Stomach (tissue), 9 donors: Measurements from ENCODE around the gene KRTAP4-11. TPM values are rescaled to one million over a fixed set of nuclear protein-coding genes. Genes with fewer than 3 reads are reported as not detected.
A peak's percentile ranks its signal among the peaks of the same experiment; 100 is the strongest.

Experiments
- DNase-seq, 2 donors: peaks; one replicate each; pipeline versions ENCODE4 v3.0.0 to v3.0.0-alpha.2; 2013 to 2019
- H3K27ac ChIP-seq, 5 donors: fragments of 200-600 bp in 4 of 5; sonication (generic) in 4 of 5; one replicate each; pipeline ENCODE4 v1.5.1; 2013 to 2019; ENCODE audit warnings: mild to moderate bottlenecking in 1 of 5, moderate library complexity in 1 of 5
- H3K27me3 ChIP-seq, 3 donors: fragments of 200-600 bp; sonication (generic); one replicate each; pipeline ENCODE4 v1.5.1; 2017 to 2019; ENCODE audit warnings: mixed run types in 1 of 3
- H3K36me3 ChIP-seq, 4 donors: fragments of 200-600 bp; sonication (generic); 1 replicate in 3 of 4; 2 replicates in 1 of 4; pipeline ENCODE4 v1.5.1; 2016 to 2019
- H3K4me1 ChIP-seq, 4 donors: fragments of 200-600 bp; sonication (generic); one replicate each; pipeline ENCODE4 v1.5.1; 2016 to 2019
- H3K4me3 ChIP-seq, 4 donors: fragments of 200-600 bp; sonication (generic) in 3 of 4; one replicate each; pipeline ENCODE4 v1.5.1; 2016 to 2019; ENCODE audit warnings: mild to moderate bottlenecking in 1 of 4
- H3K9me3 ChIP-seq, 4 donors: fragments of 200-600 bp; sonication (generic); one replicate each; pipeline ENCODE4 v1.5.1; 2016 to 2019
- CTCF ChIP-seq, 7 experiments: fragments of 450-650 bp in 4 of 7; fragments of 200-600 bp in 3 of 7; sonication (generic) in 3 of 7; IDR thresholded peaks; one replicate each; pipeline ENCODE4 v1.5.1; 2016 to 2019; ENCODE audit warnings: antibody characterized with exemption in 7 of 7, control low read depth in 2 of 7, mild to moderate bottlenecking in 1 of 7
- EP300 ChIP-seq: sonication (generic); formaldehyde crosslinking; IDR thresholded peaks from one replicate; pipeline ENCODE4 v1.6.1; 2017; ENCODE audit warnings: antibody characterized with exemption
- POLR2A ChIP-seq, 4 donors: fragments of 450-650 bp; IDR thresholded peaks; one replicate each; pipeline ENCODE4 v1.6.1; 2016; ENCODE audit warnings: antibody characterized with exemption in 4 of 4, control low read depth in 2 of 4, mild to moderate bottlenecking in 1 of 4, moderate library complexity in 1 of 4
- POLR2AphosphoS5 ChIP-seq, 3 donors: sonication (generic); formaldehyde crosslinking; IDR thresholded peaks; one replicate each; pipeline ENCODE4 v1.6.1; 2016; ENCODE audit warnings: antibody characterized with exemption in 3 of 3
- whole genome bisulfite sequencing, 5 donors: extraction: QIAGEN DNeasy Blood & Tissue Kit in 3 of 5; methylation state at CpG; one replicate each; pipeline versions ENCODE4 v1.1.5 to v1.1.7; 2013 to 2018; 5-methylcytosine and 5-hydroxymethylcytosine counted together
- intact Hi-C: fragments of 100-400 bp; cut with DNase I; formaldehyde crosslinking; loops from one replicate; pipeline ENCODE4 v1.15.1; 2023; ENCODE audit warnings: low total_unique reads
- polyA plus RNA-seq, 3 donors: library from polyadenylated mRNA; stranded (reverse); fragments of 200-250 nt; gene quantifications; one replicate each; pipeline ENCODE4 v1.2.3, GENCODE V29; 2013
- total RNA-seq, 5 donors: library from RNA; depleted of rRNA; stranded (reverse); fragments of >200 nt; gene quantifications; one replicate each; pipeline versions ENCODE4 v1.1.0 to v1.2.3, GENCODE V29; 2014 to 2016
- donor health status: healthy with polysubstance abuse.
- donor health status: Bipolar disorder and iron deficiency.
- donor health status: healthy.

Gene KRTAP4-11
- total and polyA plus RNA-seq, 8 donors, result not detected

- no peak for TF ChIP-seq POLR2A (IDR thresholded peaks at IDR 0.05)
- DNase-seq, result no peak
- intact Hi-C loops, result no loop called here
- peaks cover 0 to 10% (median 0%) of the 10 kb centered on the region in 3 donors for H3K27me3 ChIP-seq
- H3K4me3 ChIP-seq, result no peak overlapping the region
- H3K27ac ChIP-seq, result no peak overlapping the region
- no peaks in the 10 kb centered on the region for H3K9me3 ChIP-seq
- H3K4me1 ChIP-seq, result no peaks in the 10 kb centered on the region
- H3K36me3 ChIP-seq, result no peaks in the 10 kb centered on the region
- 85 to 98% (median 91%) methylated on average over 2 of the region's 2 CpGs for WGBS, 5 donors
These were observed 44.5 kb downstream of the KRTAP4-11 start for GRCh38 chr17:41073676-41074075.

- Histone ChIP-seq H3K4me1 (no peaks in the 10 kb centered on the region), H3K9me3 (no peaks in the 10 kb centered on the region), H3K27me3 (peaks cover 0 to 10% (median 0%) of the 10 kb centered on the region in 3 donors), H3K36me3 (no peaks in the 10 kb centered on the region), H3K27ac (no peak overlapping the region), H3K4me3 (no peak overlapping the region)
- 83 to 95% (median 89%) methylated on average over 4 to 5 of the region's 5 CpGs for WGBS, 5 donors
- intact Hi-C loops, result no loop called here
- DNase-seq, result peak in 1 of 2 donors; percentile 10
- TF ChIP-seq CTCF (IDR thresholded peaks at IDR 0.05) (no peak), EP300 (no peak), POLR2A (IDR thresholded peaks at IDR 0.05) (no peak), POLR2AphosphoS5 (IDR thresholded peaks at IDR 0.05) (no peak)
These were observed 46.4 kb downstream of the KRTAP4-11 start for GRCh38 chr17:41071606-41072360.

- Histone ChIP-seq H3K36me3 (no peaks in the 10 kb centered on the region), H3K9me3 (no peaks in the 10 kb centered on the region), H3K27me3 (no peaks in the 10 kb centered on the region), H3K4me1 (no peaks in the 10 kb centered on the region), H3K4me3 (no peak overlapping the region), H3K27ac (no peak overlapping the region)
- no peak for TF ChIP-seq POLR2A (IDR thresholded peaks at IDR 0.05)
- no peak for TF ChIP-seq POLR2AphosphoS5 (IDR thresholded peaks at IDR 0.05)
- no peak for TF ChIP-seq CTCF (IDR thresholded peaks at IDR 0.05)
- no peak for TF ChIP-seq EP300
- intact Hi-C loops, result no loop called here
- no peak for DNase-seq
- WGBS, 5 donors, result 77 to 85% (median 81%) methylated on average over 3 of the region's 3 CpGs
These were observed 49.1 kb downstream of the KRTAP4-11 start for GRCh38 chr17:41069031-41069430.

- no peak for TF ChIP-seq CTCF (IDR thresholded peaks at IDR 0.05)
- TF ChIP-seq POLR2AphosphoS5 (IDR thresholded peaks at IDR 0.05), result no peak
- no peak for TF ChIP-seq POLR2A (IDR thresholded peaks at IDR 0.05)
- Histone ChIP-seq H3K36me3 (no peaks in the 10 kb centered on the region), H3K9me3 (no peaks in the 10 kb centered on the region), H3K27me3 (no peaks in the 10 kb centered on the region), H3K4me3 (no peak overlapping the region), H3K4me1 (no peaks in the 10 kb centered on the region), H3K27ac (no peak overlapping the region)
- intact Hi-C loops, result no loop called here
- no peak for DNase-seq
These were observed 50.9 kb downstream of the KRTAP4-11 start for GRCh38 chr17:41067281-41067680.

Other genes with a start within 250 kb of the KRTAP4-11 start
Only the 30 nearest of the 38 such genes appear.
- not detected for gene KRT40, start 134.0 kb downstream of the KRTAP4-11 start, total RNA-seq
- gene KRT40, start 134.0 kb downstream of the KRTAP4-11 start, polyA plus RNA-seq, result under 1 TPM in 1 of 3 donors, not detected in 2; 0.10 TPM
- not detected for gene KRTAP3-3, start 124.2 kb downstream of the KRTAP4-11 start, total RNA-seq
- not detected for gene KRTAP3-3, start 124.2 kb downstream of the KRTAP4-11 start, polyA plus RNA-seq
- not detected for gene KRTAP3-2, start 118.5 kb downstream of the KRTAP4-11 start, total RNA-seq
- gene KRTAP3-2, start 118.5 kb downstream of the KRTAP4-11 start, polyA plus RNA-seq, result not detected
- not detected for gene KRTAP3-1, start 109.2 kb downstream of the KRTAP4-11 start, total RNA-seq
- gene KRTAP3-1, start 109.2 kb downstream of the KRTAP4-11 start, polyA plus RNA-seq, result not detected
- gene KRTAP1-5, start 91.2 kb downstream of the KRTAP4-11 start, total RNA-seq, result not detected
- gene KRTAP1-5, start 91.2 kb downstream of the KRTAP4-11 start, polyA plus RNA-seq, result not detected
- gene KRTAP1-4, start 88.2 kb downstream of the KRTAP4-11 start, total RNA-seq, result not detected
- not detected for gene KRTAP1-4, start 88.2 kb downstream of the KRTAP4-11 start, polyA plus RNA-seq
- not detected for gene KRTAP1-3, start 83.5 kb downstream of the KRTAP4-11 start, total RNA-seq
- not detected for gene KRTAP1-3, start 83.5 kb downstream of the KRTAP4-11 start, polyA plus RNA-seq
- not detected for gene KRTAP1-1, start 76.9 kb downstream of the KRTAP4-11 start, total RNA-seq
- gene KRTAP1-1, start 76.9 kb downstream of the KRTAP4-11 start, polyA plus RNA-seq, result not detected
- gene KRTAP2-1, start 71.1 kb downstream of the KRTAP4-11 start, total RNA-seq, result not detected
- not detected for gene KRTAP2-1, start 71.1 kb downstream of the KRTAP4-11 start, polyA plus RNA-seq
- not detected for gene KRTAP2-2, start 63.1 kb downstream of the KRTAP4-11 start, total RNA-seq
- not detected for gene KRTAP2-2, start 63.1 kb downstream of the KRTAP4-11 start, polyA plus RNA-seq
- not detected for gene KRTAP2-3, start 58.3 kb downstream of the KRTAP4-11 start, total RNA-seq
- not detected for gene KRTAP2-3, start 58.3 kb downstream of the KRTAP4-11 start, polyA plus RNA-seq
- not detected for gene KRTAP2-4, start 52.5 kb downstream of the KRTAP4-11 start, total RNA-seq
- gene KRTAP2-4, start 52.5 kb downstream of the KRTAP4-11 start, polyA plus RNA-seq, result not detected
- gene KRTAP4-7, start 34.2 kb downstream of the KRTAP4-11 start, total RNA-seq, result not detected
- not detected for gene KRTAP4-7, start 34.2 kb downstream of the KRTAP4-11 start, polyA plus RNA-seq
- gene KRTAP4-8, start 20.2 kb downstream of the KRTAP4-11 start, total RNA-seq, result not detected
- not detected for gene KRTAP4-8, start 20.2 kb downstream of the KRTAP4-11 start, polyA plus RNA-seq
- gene KRTAP4-16, start 16.2 kb downstream of the KRTAP4-11 start, total RNA-seq, result not detected
- not detected for gene KRTAP4-16, start 16.2 kb downstream of the KRTAP4-11 start, polyA plus RNA-seq
- gene KRTAP4-9, start 13.0 kb downstream of the KRTAP4-11 start, total RNA-seq, result not detected
- not detected for gene KRTAP4-9, start 13.0 kb downstream of the KRTAP4-11 start, polyA plus RNA-seq
- gene KRTAP4-12, start 5.8 kb upstream of the KRTAP4-11 start, total RNA-seq, result not detected
- not detected for gene KRTAP4-12, start 5.8 kb upstream of the KRTAP4-11 start, polyA plus RNA-seq
- gene KRTAP4-6, start 22.2 kb upstream of the KRTAP4-11 start, total RNA-seq, result not detected
- not detected for gene KRTAP4-6, start 22.2 kb upstream of the KRTAP4-11 start, polyA plus RNA-seq
- not detected for gene KRTAP4-5, start 31.5 kb upstream of the KRTAP4-11 start, total RNA-seq
- gene KRTAP4-5, start 31.5 kb upstream of the KRTAP4-11 start, polyA plus RNA-seq, result not detected
- not detected for gene KRTAP4-4, start 42.4 kb upstream of the KRTAP4-11 start, total RNA-seq
- not detected for gene KRTAP4-4, start 42.4 kb upstream of the KRTAP4-11 start, polyA plus RNA-seq
- not detected for gene KRTAP4-3, start 49.8 kb upstream of the KRTAP4-11 start, total RNA-seq
- gene KRTAP4-3, start 49.8 kb upstream of the KRTAP4-11 start, polyA plus RNA-seq, result not detected
- not detected for gene KRTAP4-2, start 59.8 kb upstream of the KRTAP4-11 start, total RNA-seq
- not detected for gene KRTAP4-2, start 59.8 kb upstream of the KRTAP4-11 start, polyA plus RNA-seq
- not detected for gene KRTAP4-1, start 66.5 kb upstream of the KRTAP4-11 start, total RNA-seq
- not detected for gene KRTAP4-1, start 66.5 kb upstream of the KRTAP4-11 start, polyA plus RNA-seq
- not detected for gene KRTAP9-1, start 71.5 kb upstream of the KRTAP4-11 start, total RNA-seq
- gene KRTAP9-1, start 71.5 kb upstream of the KRTAP4-11 start, polyA plus RNA-seq, result not detected
- gene KRTAP9-2, start 108.3 kb upstream of the KRTAP4-11 start, total RNA-seq, result not detected
- gene KRTAP9-2, start 108.3 kb upstream of the KRTAP4-11 start, polyA plus RNA-seq, result not detected
- gene KRTAP9-3, start 114.1 kb upstream of the KRTAP4-11 start, total RNA-seq, result not detected
- not detected for gene KRTAP9-3, start 114.1 kb upstream of the KRTAP4-11 start, polyA plus RNA-seq
- gene KRTAP9-8, start 119.6 kb upstream of the KRTAP4-11 start, total RNA-seq, result not detected
- gene KRTAP9-8, start 119.6 kb upstream of the KRTAP4-11 start, polyA plus RNA-seq, result not detected
- gene KRTAP9-4, start 131.3 kb upstream of the KRTAP4-11 start, total RNA-seq, result not detected
- gene KRTAP9-4, start 131.3 kb upstream of the KRTAP4-11 start, polyA plus RNA-seq, result not detected
- not detected for gene KRTAP9-9, start 137.0 kb upstream of the KRTAP4-11 start, total RNA-seq
- gene KRTAP9-9, start 137.0 kb upstream of the KRTAP4-11 start, polyA plus RNA-seq, result not detected
- not detected for gene KRTAP9-6, start 147.0 kb upstream of the KRTAP4-11 start, total RNA-seq
- gene KRTAP9-6, start 147.0 kb upstream of the KRTAP4-11 start, polyA plus RNA-seq, result not detected